Choroid plexus epithelial cell (primary cell): ENCODE results near the gene XYLT2.

Experiments used
- DNase-seq: peaks from one replicate; pipeline ENCODE4 v3.0.0-alpha.2; 2010; ENCODE audit warnings: low read depth
- H3K4me3 ChIP-seq: 2 replicates; pipeline ENCODE4 v1.5.1; 2011; ENCODE audit warnings: low read depth, mild to moderate bottlenecking, control low read depth, low read length, moderate library complexity
- CTCF ChIP-seq: conservative IDR thresholded peaks from 2 replicates; pipeline ENCODE4 v1.5.1; 2011; ENCODE audit warnings: low read depth, mild to moderate bottlenecking, control low read depth, inconsistent platforms, low read length, moderate library complexity

The XYLT2 gene

GRCh38 chr17:50350733-50351132 is 4.8 kb downstream of the XYLT2 start:
- H3K4me3 ChIP-seq: no peak overlapping the region
- DNase-seq: no peak
- TF ChIP-seq CTCF: no peak

- no peak for TF ChIP-seq CTCF
- no peak overlapping the region for H3K4me3 ChIP-seq
- DNase-seq: no peak
Observed at GRCh38 chr17:50352072-50352692, 6.3 kb downstream of the XYLT2 start.

- no peak for TF ChIP-seq CTCF
- H3K4me3 ChIP-seq: no peak overlapping the region
- no peak for DNase-seq
Observed at GRCh38 chr17:50352693-50353599, 7.0 kb downstream of the XYLT2 start.

DNA sequence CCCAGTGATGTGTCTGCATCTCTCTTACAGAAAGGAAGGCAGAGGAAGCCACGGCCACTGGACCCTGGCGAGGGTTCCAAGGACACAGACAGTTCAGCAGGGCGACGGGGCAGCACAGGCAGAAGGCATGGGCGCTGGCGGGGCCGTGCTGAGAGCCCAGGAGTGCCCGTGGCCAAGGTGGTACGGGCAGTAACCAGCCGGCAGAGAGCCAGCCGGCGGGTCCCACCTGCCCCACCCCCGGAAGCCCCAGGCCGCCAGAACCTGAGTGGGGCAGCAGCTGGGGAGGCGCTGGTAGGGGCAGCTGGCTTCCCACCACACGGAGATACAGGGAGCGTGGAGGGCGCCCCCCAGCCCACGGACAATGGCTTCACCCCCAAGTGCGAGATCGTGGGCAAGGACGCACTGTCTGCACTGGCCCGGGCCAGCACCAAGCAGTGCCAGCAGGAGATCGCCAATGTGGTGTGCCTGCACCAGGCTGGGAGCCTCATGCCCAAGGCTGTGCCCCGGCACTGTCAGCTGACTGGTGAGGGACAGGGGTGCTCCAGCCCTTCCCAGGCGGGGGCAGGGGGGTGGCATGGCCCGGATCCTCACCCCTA is 7.8 kb downstream of the XYLT2 start:
- H3K4me3 ChIP-seq: no peak overlapping the region
- no peak for TF ChIP-seq CTCF
- no peak for DNase-seq

GRCh38 chr17:50354198-50354597 is 8.3 kb downstream of the XYLT2 start:
- DNase-seq: no peak
- TF ChIP-seq CTCF: no peak

DNA sequence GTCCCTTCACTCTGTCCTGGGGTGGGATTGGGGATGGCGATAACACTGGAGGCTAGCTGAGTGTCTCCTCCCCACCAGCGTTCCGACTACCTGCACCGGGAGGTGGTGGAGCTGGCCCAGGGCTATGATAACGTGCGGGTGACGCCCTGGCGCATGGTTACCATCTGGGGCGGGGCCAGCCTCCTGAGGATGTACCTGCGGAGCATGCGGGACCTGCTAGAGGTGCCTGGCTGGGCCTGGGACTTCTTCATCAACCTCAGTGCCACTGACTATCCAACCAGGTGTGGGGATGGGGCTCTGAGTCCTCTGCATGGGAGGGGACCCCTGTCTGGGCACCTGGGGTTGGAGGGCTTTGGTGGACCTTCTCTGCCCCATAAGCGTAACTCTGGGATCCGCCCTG is 8.8 kb downstream of the XYLT2 start:
- H3K4me3 ChIP-seq: no peak overlapping the region
- no peak for TF ChIP-seq CTCF
- no peak for DNase-seq

More at GRCh38 chr17:50354198-50354597, 8.3 kb downstream of the XYLT2 start:
- H3K4me3 ChIP-seq: no peak overlapping the region
